H1 (cell line): ENCODE measurements around the gene RSF1.

Source experiments
- CHD2 ChIP-seq: IDR thresholded peaks from 2 replicates; pipeline ENCODE4 v1.6.1; 2012; ENCODE audit warnings: low read length, improper control_type of control experiment
- KDM1A ChIP-seq: fragments of 200-600, 300-600 bp; sonication (generic); IDR thresholded peaks from 2 replicates; pipeline ENCODE4 v1.7.1; 2016; ENCODE audit warnings: mild to moderate bottlenecking, low read length, borderline replicate concordance
- NRF1 ChIP-seq: IDR thresholded peaks from 2 replicates; pipeline ENCODE4 v1.6.1; 2011; ENCODE audit warnings: mild to moderate bottlenecking, low read depth, low read length, improper control_type of control experiment
- POLR2A ChIP-seq, 2 experiments: IDR thresholded peaks; 1 replicate in 1 of 2; 2 replicates in 1 of 2; pipeline ENCODE4 v1.6.1; 2011; ENCODE audit warnings: low read depth in 2 of 2, low read length in 2 of 2, mild to moderate bottlenecking in 2 of 2; ENCODE audit errors: control extremely low read depth in 1 of 2
- RAD21 ChIP-seq, 2 experiments: IDR thresholded peaks in 1 of 2; conservative IDR thresholded peaks in 1 of 2; 2 replicates each; pipeline ENCODE4 v1.6.1; 2011; ENCODE audit warnings: low read depth in 2 of 2, low read length in 2 of 2, improper control_type of control experiment in 1 of 2, inconsistent platforms in 1 of 2, mild to moderate bottlenecking in 1 of 2, moderate library complexity in 1 of 2
- SP2 ChIP-seq: IDR thresholded peaks from 2 replicates; pipeline ENCODE4 v1.6.1; 2012; ENCODE audit warnings: mild to moderate bottlenecking, low read length, inconsistent platforms
- TCF12 ChIP-seq: IDR thresholded peaks from 2 replicates; pipeline ENCODE4 v1.6.1; 2011; ENCODE audit warnings: low read depth, mild to moderate bottlenecking, low read length
- YY1 ChIP-seq: IDR thresholded peaks from 2 replicates; pipeline ENCODE4 v1.6.1; 2011; ENCODE audit warnings: low read depth, mild to moderate bottlenecking, low read length
- TF ChIP-seq, protein P1 (sequence below), 3 experiments: IDR thresholded peaks; 1 replicate in 2 of 3; 2 replicates in 1 of 3; pipeline versions ENCODE4 v1.5.1 to v1.6.1; 2011; ENCODE audit warnings: low read length in 3 of 3, mild to moderate bottlenecking in 3 of 3, inconsistent platforms in 2 of 3, low read depth in 1 of 3, moderate library complexity in 1 of 3; ENCODE audit not compliant: insufficient read depth in 1 of 3; ENCODE audit errors: control extremely low read depth in 1 of 3
- TF ChIP-seq, protein P2 (sequence below): IDR thresholded peaks from 2 replicates; pipeline ENCODE4 v1.6.1; 2011; ENCODE audit warnings: low read depth, mild to moderate bottlenecking, low read length; ENCODE audit not compliant: insufficient read depth

DNA sequence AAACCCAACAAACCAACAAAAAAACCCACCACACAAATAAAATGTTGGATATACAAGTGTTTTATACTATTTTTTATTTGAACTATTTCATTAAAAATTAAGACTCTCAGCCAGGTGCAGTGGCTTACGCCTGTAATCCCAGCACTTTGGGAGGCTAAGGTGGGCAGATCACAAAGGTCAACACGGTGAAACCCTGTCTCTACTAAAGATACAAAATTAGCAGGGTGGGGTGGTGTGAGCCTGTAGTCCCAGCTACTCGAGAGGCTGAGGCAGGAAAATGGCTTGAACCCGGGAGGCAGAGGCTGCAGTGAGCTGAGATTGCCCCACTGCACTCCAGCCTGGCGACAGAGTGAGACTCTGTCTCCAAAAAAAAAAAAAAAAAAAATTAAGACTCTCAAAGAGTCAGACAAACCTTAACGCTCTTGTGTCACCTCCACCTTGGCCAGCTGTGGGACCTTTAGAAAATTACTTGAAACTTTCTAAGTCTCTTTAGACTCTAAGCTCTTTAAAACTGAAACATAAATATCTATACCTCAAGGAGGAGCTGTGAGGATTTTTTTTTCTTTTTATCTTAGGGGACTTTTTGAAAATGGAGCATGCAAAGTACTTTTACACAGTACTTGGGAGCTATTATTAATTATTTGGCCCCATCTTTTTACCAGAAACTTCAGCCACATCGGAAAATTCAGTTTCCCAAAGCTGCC lies 114.5 kb downstream of the RSF1 start:
- TF ChIP-seq, protein P1, sequence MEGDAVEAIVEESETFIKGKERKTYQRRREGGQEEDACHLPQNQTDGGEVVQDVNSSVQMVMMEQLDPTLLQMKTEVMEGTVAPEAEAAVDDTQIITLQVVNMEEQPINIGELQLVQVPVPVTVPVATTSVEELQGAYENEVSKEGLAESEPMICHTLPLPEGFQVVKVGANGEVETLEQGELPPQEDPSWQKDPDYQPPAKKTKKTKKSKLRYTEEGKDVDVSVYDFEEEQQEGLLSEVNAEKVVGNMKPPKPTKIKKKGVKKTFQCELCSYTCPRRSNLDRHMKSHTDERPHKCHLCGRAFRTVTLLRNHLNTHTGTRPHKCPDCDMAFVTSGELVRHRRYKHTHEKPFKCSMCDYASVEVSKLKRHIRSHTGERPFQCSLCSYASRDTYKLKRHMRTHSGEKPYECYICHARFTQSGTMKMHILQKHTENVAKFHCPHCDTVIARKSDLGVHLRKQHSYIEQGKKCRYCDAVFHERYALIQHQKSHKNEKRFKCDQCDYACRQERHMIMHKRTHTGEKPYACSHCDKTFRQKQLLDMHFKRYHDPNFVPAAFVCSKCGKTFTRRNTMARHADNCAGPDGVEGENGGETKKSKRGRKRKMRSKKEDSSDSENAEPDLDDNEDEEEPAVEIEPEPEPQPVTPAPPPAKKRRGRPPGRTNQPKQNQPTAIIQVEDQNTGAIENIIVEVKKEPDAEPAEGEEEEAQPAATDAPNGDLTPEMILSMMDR (IDR thresholded peaks at IDR 0.05; ENCODE audit: control extremely low read depth in 1 of 3, insufficient read depth in 1 of 3, low read depth in 1 of 3, low read length in 3 of 3): no peak
- TF ChIP-seq SP2 (no peak), NRF1 (no peak), TCF12 (no peak), RAD21 (IDR thresholded peaks at IDR 0.05 in 1 of 2, conservative IDR thresholded peaks at IDR 0.05 in 1 of 2; ENCODE audit: low read depth in 2 of 2, low read length in 2 of 2) (no peak), KDM1A (no peak), CHD2 (no peak), YY1 (no peak), POLR2A (IDR thresholded peaks at IDR 0.05; ENCODE audit: control extremely low read depth in 1 of 2, low read depth in 2 of 2, low read length in 2 of 2) (no peak)
- TF ChIP-seq, protein P2, sequence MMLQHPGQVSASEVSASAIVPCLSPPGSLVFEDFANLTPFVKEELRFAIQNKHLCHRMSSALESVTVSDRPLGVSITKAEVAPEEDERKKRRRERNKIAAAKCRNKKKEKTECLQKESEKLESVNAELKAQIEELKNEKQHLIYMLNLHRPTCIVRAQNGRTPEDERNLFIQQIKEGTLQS: no peak
